Measurements from ENCODE around the gene ARMH1.

ARMH1 gene

DNA sequence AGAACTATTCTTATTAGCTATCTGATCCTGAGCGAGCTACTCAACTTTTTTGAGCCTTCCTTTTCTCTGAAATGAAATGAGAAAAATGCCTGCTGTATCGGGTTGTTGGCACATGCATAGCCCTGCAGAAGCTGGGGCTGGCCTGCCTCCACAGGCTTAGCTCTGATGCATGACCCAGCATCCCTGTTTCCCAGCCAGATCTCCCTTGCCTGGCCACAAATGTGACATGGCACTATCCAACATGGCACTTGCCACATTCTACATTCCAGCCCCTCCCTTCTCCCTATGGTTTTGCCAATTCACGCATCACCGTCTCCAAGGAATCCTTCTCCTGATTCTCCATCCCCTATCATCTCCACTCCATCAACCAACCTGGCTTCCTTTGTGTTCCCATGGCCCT lies 42.6 kb downstream of the ARMH1 start:
- H3K27me3 ChIP-seq (ENCODE audit: insufficient read depth, low read depth) = no peaks in the 10 kb centered on the region
- H3K4me2 ChIP-seq = peak overlapping the region; percentile 60
- no peak overlapping the region; the same call in 1 of the 2 replicates for H3K27ac ChIP-seq
- H3K4me1 ChIP-seq (ENCODE audit: low read depth, poor library complexity, severe bottlenecking) = peaks cover 76% of the 10 kb centered on the region
- H3K9ac ChIP-seq = no peak overlapping the region
- 0 out of 2 replicates have a peak overlapping the region, but pooled peaks have one; percentile 0 for H2AFZ ChIP-seq (ENCODE audit: low read depth)
- no peaks in the 10 kb centered on the region for H3K79me2 ChIP-seq (ENCODE audit: insufficient read depth, low read depth)
- no peaks in the 10 kb centered on the region for H3K36me3 ChIP-seq (ENCODE audit: insufficient read depth)
- TF ChIP-seq, protein P1, sequence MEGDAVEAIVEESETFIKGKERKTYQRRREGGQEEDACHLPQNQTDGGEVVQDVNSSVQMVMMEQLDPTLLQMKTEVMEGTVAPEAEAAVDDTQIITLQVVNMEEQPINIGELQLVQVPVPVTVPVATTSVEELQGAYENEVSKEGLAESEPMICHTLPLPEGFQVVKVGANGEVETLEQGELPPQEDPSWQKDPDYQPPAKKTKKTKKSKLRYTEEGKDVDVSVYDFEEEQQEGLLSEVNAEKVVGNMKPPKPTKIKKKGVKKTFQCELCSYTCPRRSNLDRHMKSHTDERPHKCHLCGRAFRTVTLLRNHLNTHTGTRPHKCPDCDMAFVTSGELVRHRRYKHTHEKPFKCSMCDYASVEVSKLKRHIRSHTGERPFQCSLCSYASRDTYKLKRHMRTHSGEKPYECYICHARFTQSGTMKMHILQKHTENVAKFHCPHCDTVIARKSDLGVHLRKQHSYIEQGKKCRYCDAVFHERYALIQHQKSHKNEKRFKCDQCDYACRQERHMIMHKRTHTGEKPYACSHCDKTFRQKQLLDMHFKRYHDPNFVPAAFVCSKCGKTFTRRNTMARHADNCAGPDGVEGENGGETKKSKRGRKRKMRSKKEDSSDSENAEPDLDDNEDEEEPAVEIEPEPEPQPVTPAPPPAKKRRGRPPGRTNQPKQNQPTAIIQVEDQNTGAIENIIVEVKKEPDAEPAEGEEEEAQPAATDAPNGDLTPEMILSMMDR (conservative IDR thresholded peaks at IDR 0.05; ENCODE audit: low read depth, low read length) = no peak
- H3K4me3 ChIP-seq (IDR thresholded peaks at IDR 0.05; ENCODE audit: insufficient read depth, low read depth, low read length) = no peak overlapping the region
- no peaks in the 10 kb centered on the region for H4K20me1 ChIP-seq (ENCODE audit: insufficient read depth)

DNA sequence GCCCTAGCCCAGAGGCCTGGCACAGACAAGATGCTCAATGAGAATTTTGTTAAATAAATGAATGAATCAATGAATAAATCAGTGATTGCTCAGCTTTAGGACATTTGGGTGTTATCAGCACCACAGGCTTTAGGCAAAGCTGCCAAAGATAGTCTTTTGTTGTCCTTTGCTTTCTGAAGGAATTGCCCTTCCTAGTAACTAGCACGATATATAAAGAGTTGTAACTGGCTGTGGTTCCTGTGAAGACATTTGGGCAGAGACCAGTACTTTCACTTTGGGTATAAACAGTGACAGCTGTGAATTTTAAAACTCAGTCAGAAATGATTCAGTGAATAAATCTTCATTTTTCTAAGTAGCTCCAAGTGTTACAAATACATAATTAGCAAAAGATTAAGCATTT lies 43.1 kb downstream of the ARMH1 start:
- Histone ChIP-seq H3K9ac (no peak overlapping the region), H4K20me1 (ENCODE audit: insufficient read depth) (no peaks in the 10 kb centered on the region), H3K4me2 (peak overlapping the region; percentile 60), H3K79me2 (ENCODE audit: insufficient read depth, low read depth) (no peaks in the 10 kb centered on the region), H2AFZ (ENCODE audit: low read depth) (peak overlapping the region; percentile 0; the same call in 1 of the 2 replicates), H3K4me3 (IDR thresholded peaks at IDR 0.05; ENCODE audit: insufficient read depth, low read depth, low read length) (no peak overlapping the region), H3K4me1 (ENCODE audit: low read depth, poor library complexity, severe bottlenecking) (peaks cover 79% of the 10 kb centered on the region), H3K36me3 (ENCODE audit: insufficient read depth) (no peaks in the 10 kb centered on the region), H3K27me3 (ENCODE audit: insufficient read depth, low read depth) (no peaks in the 10 kb centered on the region), H3K27ac (peak overlapping the region; percentile 10; the same call in 1 of the 2 replicates)
- TF ChIP-seq, protein P1 (conservative IDR thresholded peaks at IDR 0.05; ENCODE audit: low read depth, low read length) = no peak

DNA sequence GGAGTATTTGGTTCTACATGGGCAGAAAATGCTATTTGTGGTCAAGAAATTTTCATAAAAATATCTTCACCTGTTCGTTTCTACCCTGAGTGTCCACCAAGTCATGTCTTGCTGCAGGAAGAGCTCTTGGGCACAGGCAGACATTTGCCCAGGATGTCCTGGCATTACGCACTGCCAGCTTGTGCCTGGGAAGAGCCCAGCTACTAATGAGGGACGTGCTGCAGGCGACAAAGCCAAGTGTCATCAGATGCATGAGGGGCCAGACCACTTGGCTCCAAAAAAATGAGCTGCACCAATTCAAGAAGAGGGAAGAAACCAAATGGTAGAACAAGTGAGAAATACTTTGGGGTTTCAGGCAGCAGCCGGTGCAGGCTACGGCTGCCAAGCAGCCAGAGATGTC lies 43.6 kb downstream of the ARMH1 start:
- Histone ChIP-seq H3K36me3 (ENCODE audit: insufficient read depth) (no peaks in the 10 kb centered on the region), H3K79me2 (ENCODE audit: insufficient read depth, low read depth) (no peaks in the 10 kb centered on the region), H3K9ac (no peak overlapping the region), H3K27me3 (ENCODE audit: insufficient read depth, low read depth) (no peaks in the 10 kb centered on the region), H3K4me3 (IDR thresholded peaks at IDR 0.05; ENCODE audit: insufficient read depth, low read depth, low read length) (no peak overlapping the region), H3K4me2 (peak overlapping the region; percentile 60), H4K20me1 (ENCODE audit: insufficient read depth) (no peaks in the 10 kb centered on the region), H3K27ac (peak overlapping the region; percentile 10; the same call in 1 of the 2 replicates), H2AFZ (ENCODE audit: low read depth) (0 out of 2 replicates have a peak overlapping the region, but pooled peaks have one; percentile 0), H3K4me1 (ENCODE audit: low read depth, poor library complexity, severe bottlenecking) (peaks cover 75% of the 10 kb centered on the region)
- TF ChIP-seq, protein P1 (conservative IDR thresholded peaks at IDR 0.05; ENCODE audit: low read depth, low read length) = no peak

DNA sequence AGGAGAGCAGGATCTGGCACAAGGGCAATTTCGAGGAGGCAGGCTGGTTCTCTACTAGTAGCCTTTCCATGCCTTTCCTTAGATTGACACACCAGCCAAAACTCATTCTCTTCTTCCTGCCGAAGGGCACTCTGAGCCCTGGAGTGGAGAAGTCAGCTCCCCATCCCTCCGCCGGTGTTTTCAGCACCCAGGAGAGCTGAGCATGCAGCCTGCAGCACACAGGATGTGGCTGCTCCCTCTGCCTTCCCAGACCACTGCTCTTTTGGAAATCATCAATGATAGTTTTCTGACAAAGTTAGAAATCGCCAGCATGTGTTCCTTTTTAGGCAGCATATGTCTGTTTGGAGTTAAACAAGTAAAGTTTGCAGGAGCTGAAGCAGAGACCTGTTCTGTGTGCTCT lies 44.8 kb downstream of the ARMH1 start:
- Histone ChIP-seq H3K36me3 (ENCODE audit: insufficient read depth) (no peaks in the 10 kb centered on the region), H3K9ac (no peak overlapping the region), H3K4me1 (ENCODE audit: low read depth, poor library complexity, severe bottlenecking) (peaks cover 66% of the 10 kb centered on the region), H3K4me3 (IDR thresholded peaks at IDR 0.05; ENCODE audit: insufficient read depth, low read depth, low read length) (no peak overlapping the region), H2AFZ (ENCODE audit: low read depth) (no peak overlapping the region), H3K27me3 (ENCODE audit: insufficient read depth, low read depth) (no peaks in the 10 kb centered on the region), H3K79me2 (ENCODE audit: insufficient read depth, low read depth) (no peaks in the 10 kb centered on the region), H3K27ac (no peak overlapping the region), H3K4me2 (no peak overlapping the region), H4K20me1 (ENCODE audit: insufficient read depth) (no peaks in the 10 kb centered on the region)
- TF ChIP-seq, protein P1 (conservative IDR thresholded peaks at IDR 0.05; ENCODE audit: low read depth, low read length) = no peak
